Measurements from ENCODE around the gene DUSP10.

The DUSP10 gene

DNA sequence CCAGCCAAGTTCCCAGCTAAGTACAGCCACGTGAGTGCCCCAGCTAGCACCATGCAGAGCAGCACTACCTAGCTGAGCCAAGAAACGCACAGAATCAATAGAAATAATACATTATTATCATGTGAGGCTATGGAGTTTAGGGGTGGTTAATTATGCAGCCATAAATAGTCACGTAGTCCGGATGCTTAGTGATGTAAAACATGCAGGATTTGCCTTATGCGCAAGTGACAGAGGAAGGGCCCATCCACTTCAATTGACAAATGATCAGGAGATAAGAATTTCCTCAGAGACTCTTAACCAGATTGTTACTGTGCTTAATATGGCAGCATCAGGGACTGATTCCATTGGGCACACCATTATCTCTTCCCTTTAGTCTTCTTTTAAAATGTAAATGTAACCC, 44.8 kb upstream of the DUSP10 start:
- TF ChIP-seq CSDC2 (CRISPR knock-in tag; IDR thresholded peaks at IDR 0.05) (no peak), TCF4 (CRISPR knock-in tag; IDR thresholded peaks at IDR 0.05; ENCODE audit: borderline replicate concordance) (no peak), ESRRG (CRISPR knock-in tag; IDR thresholded peaks at IDR 0.05) (no peak), ZC3H10 (CRISPR knock-in tag; IDR thresholded peaks at IDR 0.05) (no peak)
- ATAC-seq: no peak

DNA sequence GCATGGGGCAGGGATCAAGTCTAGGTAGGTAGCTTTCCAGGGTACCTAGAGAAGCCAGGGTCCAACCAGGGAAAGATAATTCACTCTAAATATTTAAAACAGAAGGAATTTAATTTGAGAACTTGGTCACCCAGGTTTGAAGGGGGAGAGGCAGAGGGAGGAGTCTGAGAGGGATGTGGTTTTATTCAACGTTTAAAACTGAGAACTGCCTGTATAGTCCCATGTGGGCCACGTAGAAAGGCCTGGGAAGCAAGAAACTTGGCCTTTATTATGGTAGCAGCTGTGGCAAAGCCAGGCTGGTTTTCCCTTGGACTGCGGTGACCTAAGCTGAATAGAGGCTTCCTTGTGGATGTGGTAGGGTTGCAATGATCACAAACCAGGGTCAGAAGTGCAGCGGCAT, 42.0 kb upstream of the DUSP10 start:
- TF ChIP-seq OSR1 (CRISPR knock-in tag; IDR thresholded peaks at IDR 0.05): no peak
- no peak for TF ChIP-seq ZNF70 (CRISPR knock-in tag; IDR thresholded peaks at IDR 0.05)
- no peak for TF ChIP-seq CSDC2 (CRISPR knock-in tag; IDR thresholded peaks at IDR 0.05)
- no peak for TF ChIP-seq GLIS3 (CRISPR knock-in tag; IDR thresholded peaks at IDR 0.05)
- TF ChIP-seq, protein P1, sequence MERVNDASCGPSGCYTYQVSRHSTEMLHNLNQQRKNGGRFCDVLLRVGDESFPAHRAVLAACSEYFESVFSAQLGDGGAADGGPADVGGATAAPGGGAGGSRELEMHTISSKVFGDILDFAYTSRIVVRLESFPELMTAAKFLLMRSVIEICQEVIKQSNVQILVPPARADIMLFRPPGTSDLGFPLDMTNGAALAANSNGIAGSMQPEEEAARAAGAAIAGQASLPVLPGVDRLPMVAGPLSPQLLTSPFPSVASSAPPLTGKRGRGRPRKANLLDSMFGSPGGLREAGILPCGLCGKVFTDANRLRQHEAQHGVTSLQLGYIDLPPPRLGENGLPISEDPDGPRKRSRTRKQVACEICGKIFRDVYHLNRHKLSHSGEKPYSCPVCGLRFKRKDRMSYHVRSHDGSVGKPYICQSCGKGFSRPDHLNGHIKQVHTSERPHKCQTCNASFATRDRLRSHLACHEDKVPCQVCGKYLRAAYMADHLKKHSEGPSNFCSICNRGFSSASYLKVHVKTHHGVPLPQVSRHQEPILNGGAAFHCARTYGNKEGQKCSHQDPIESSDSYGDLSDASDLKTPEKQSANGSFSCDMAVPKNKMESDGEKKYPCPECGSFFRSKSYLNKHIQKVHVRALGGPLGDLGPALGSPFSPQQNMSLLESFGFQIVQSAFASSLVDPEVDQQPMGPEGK (CRISPR knock-in tag; IDR thresholded peaks at IDR 0.05; ENCODE audit: borderline replicate concordance): no peak
- no peak for TF ChIP-seq ISL1 (CRISPR knock-in tag; IDR thresholded peaks at IDR 0.05)
- no peak for TF ChIP-seq ZC3H10 (CRISPR knock-in tag; IDR thresholded peaks at IDR 0.05)
- TF ChIP-seq, protein P2, sequence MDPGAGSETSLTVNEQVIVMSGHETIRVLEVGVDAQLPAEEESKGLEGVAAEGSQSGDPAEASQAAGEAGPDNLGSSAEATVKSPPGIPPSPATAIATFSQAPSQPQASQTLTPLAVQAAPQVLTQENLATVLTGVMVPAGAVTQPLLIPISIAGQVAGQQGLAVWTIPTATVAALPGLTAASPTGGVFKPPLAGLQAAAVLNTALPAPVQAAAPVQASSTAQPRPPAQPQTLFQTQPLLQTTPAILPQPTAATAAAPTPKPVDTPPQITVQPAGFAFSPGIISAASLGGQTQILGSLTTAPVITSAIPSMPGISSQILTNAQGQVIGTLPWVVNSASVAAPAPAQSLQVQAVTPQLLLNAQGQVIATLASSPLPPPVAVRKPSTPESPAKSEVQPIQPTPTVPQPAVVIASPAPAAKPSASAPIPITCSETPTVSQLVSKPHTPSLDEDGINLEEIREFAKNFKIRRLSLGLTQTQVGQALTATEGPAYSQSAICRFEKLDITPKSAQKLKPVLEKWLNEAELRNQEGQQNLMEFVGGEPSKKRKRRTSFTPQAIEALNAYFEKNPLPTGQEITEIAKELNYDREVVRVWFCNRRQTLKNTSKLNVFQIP (CRISPR knock-in tag; IDR thresholded peaks at IDR 0.05; ENCODE audit: borderline replicate concordance, low read depth): no peak
- TF ChIP-seq TCF4 (CRISPR knock-in tag; IDR thresholded peaks at IDR 0.05; ENCODE audit: borderline replicate concordance): no peak
- TF ChIP-seq, protein P3, sequence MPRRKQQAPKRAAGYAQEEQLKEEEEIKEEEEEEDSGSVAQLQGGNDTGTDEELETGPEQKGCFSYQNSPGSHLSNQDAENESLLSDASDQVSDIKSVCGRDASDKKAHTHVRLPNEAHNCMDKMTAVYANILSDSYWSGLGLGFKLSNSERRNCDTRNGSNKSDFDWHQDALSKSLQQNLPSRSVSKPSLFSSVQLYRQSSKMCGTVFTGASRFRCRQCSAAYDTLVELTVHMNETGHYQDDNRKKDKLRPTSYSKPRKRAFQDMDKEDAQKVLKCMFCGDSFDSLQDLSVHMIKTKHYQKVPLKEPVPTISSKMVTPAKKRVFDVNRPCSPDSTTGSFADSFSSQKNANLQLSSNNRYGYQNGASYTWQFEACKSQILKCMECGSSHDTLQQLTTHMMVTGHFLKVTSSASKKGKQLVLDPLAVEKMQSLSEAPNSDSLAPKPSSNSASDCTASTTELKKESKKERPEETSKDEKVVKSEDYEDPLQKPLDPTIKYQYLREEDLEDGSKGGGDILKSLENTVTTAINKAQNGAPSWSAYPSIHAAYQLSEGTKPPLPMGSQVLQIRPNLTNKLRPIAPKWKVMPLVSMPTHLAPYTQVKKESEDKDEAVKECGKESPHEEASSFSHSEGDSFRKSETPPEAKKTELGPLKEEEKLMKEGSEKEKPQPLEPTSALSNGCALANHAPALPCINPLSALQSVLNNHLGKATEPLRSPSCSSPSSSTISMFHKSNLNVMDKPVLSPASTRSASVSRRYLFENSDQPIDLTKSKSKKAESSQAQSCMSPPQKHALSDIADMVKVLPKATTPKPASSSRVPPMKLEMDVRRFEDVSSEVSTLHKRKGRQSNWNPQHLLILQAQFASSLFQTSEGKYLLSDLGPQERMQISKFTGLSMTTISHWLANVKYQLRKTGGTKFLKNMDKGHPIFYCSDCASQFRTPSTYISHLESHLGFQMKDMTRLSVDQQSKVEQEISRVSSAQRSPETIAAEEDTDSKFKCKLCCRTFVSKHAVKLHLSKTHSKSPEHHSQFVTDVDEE (CRISPR knock-in tag; IDR thresholded peaks at IDR 0.05): no peak
- no peak for TF ChIP-seq SNAI2 (CRISPR knock-in tag; IDR thresholded peaks at IDR 0.05)
- TF ChIP-seq ESRRG (CRISPR knock-in tag; IDR thresholded peaks at IDR 0.05): no peak
- TF ChIP-seq, protein P4, sequence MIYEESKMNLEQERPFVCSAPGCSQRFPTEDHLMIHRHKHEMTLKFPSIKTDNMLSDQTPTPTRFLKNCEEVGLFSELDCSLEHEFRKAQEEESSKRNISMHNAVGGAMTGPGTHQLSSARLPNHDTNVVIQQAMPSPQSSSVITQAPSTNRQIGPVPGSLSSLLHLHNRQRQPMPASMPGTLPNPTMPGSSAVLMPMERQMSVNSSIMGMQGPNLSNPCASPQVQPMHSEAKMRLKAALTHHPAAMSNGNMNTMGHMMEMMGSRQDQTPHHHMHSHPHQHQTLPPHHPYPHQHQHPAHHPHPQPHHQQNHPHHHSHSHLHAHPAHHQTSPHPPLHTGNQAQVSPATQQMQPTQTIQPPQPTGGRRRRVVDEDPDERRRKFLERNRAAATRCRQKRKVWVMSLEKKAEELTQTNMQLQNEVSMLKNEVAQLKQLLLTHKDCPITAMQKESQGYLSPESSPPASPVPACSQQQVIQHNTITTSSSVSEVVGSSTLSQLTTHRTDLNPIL (CRISPR knock-in tag; IDR thresholded peaks at IDR 0.05; ENCODE audit: low read depth): no peak
- TF ChIP-seq TOX (CRISPR knock-in tag; IDR thresholded peaks at IDR 0.05; ENCODE audit: borderline replicate concordance): no peak
- TF ChIP-seq ZFP3 (CRISPR knock-in tag; IDR thresholded peaks at IDR 0.05): no peak
- no peak for TF ChIP-seq ZFP30 (CRISPR knock-in tag; IDR thresholded peaks at IDR 0.05)
- ATAC-seq: no peak

DNA sequence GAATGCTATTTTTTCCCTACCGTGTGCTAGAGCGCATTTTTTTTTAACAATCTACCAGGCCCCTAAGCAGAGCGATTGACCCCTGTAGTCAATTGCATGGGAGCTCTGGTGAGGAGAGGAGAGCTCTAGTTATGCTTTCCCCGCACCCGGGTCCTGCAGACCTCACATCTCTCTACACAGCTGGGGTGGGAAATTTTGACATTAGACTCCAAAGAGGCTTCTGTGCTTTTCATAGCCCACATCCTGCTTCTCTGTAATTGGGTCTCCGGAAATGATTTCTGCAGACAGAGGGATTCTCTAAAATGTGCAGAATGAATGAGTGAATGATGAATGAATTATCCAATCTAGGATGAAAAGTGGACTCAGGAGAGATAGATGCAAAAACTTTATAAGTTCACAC, 41.5 kb upstream of the DUSP10 start:
- no peak for ATAC-seq
- TF ChIP-seq, protein P1 (CRISPR knock-in tag; IDR thresholded peaks at IDR 0.05; ENCODE audit: borderline replicate concordance): no peak
- no peak for TF ChIP-seq BACH2 (CRISPR knock-in tag; IDR thresholded peaks at IDR 0.05; ENCODE audit: borderline replicate concordance)
- no peak for TF ChIP-seq ZNF8 (CRISPR knock-in tag; IDR thresholded peaks at IDR 0.05)
- TF ChIP-seq ISL1 (CRISPR knock-in tag; IDR thresholded peaks at IDR 0.05): no peak
- TF ChIP-seq, protein P5, sequence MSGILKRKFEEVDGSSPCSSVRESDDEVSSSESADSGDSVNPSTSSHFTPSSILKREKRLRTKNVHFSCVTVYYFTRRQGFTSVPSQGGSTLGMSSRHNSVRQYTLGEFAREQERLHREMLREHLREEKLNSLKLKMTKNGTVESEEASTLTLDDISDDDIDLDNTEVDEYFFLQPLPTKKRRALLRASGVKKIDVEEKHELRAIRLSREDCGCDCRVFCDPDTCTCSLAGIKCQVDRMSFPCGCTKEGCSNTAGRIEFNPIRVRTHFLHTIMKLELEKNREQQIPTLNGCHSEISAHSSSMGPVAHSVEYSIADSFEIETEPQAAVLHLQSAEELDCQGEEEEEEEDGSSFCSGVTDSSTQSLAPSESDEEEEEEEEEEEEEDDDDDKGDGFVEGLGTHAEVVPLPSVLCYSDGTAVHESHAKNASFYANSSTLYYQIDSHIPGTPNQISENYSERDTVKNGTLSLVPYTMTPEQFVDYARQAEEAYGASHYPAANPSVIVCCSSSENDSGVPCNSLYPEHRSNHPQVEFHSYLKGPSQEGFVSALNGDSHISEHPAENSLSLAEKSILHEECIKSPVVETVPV (CRISPR knock-in tag; IDR thresholded peaks at IDR 0.05): no peak
- TF ChIP-seq CSDC2 (CRISPR knock-in tag; IDR thresholded peaks at IDR 0.05): no peak
- no peak for TF ChIP-seq GLIS3 (CRISPR knock-in tag; IDR thresholded peaks at IDR 0.05)
- TF ChIP-seq TCF4 (CRISPR knock-in tag; IDR thresholded peaks at IDR 0.05; ENCODE audit: borderline replicate concordance): no peak
- TF ChIP-seq RARB (CRISPR knock-in tag; IDR thresholded peaks at IDR 0.05): no peak
- no peak for TF ChIP-seq ESRRG (CRISPR knock-in tag; IDR thresholded peaks at IDR 0.05)
- TF ChIP-seq ZNF565 (CRISPR knock-in tag; conservative IDR thresholded peaks at IDR 0.05; ENCODE audit: low read depth): no peak
- TF ChIP-seq SNAI2 (CRISPR knock-in tag; IDR thresholded peaks at IDR 0.05): no peak
- TF ChIP-seq, protein P3 (CRISPR knock-in tag; IDR thresholded peaks at IDR 0.05): no peak
- no peak for TF ChIP-seq OSR1 (CRISPR knock-in tag; IDR thresholded peaks at IDR 0.05)
- TF ChIP-seq, protein P4 (CRISPR knock-in tag; IDR thresholded peaks at IDR 0.05; ENCODE audit: low read depth): no peak

Data from SK-N-SH treated with all-trans-retinoic acid at 6 μM for 48 hours (cell line).